GM12878 (cell line): ENCODE measurements around the gene COL27A1. TPM values are rescaled to one million over a fixed set of nuclear protein-coding genes. Genes with fewer than 3 reads are reported as not detected.

Experiments used
- ATAC-seq: fragments of 200-7000 bp; cut with Tn5 transposase; 3 replicates; pipeline ENCODE4 v1.9.1; 2020; ENCODE audit warnings: mild to moderate bottlenecking, moderate library complexity
- BruUV-seq: library from RNA; stranded (reverse); fragments of 400-500 nt; replicated peaks from 2 replicates; lab custom pipeline; 2021; lab: Mats Ljungman, UMichigan
- CTCF ChIA-PET: fragments of 300-600 bp; sonication (Branson Sonifier 250); formaldehyde crosslinking; extraction: SDS; loops from one replicate; lab custom pipeline; 2021; ENCODE audit warnings: inconsistent platforms; lab: Yijun Ruan, JAX
- POLR2A ChIA-PET: fragments of 350-600 bp; formaldehyde crosslinking; extraction: SDS; loops from one replicate; lab custom pipeline; 2021; ENCODE audit warnings: inconsistent platforms; lab: Charles Lee
- RAD21 ChIA-PET: fragments of 300-600 bp; sonication (Branson Sonifier 250); formaldehyde crosslinking; loops from one replicate; lab custom pipeline; 2023; ENCODE audit warnings: antibody characterized with exemption; ENCODE audit not compliant: unreplicated experiment; lab: Charles Lee
- SMC1A ChIA-PET: fragments of 300-600 bp; sonication (Branson Sonifier 250); formaldehyde crosslinking; loops from one replicate; lab custom pipeline; 2023; ENCODE audit not compliant: unreplicated experiment, uncharacterized antibody; lab: Charles Lee
- DNase-seq: peaks from one replicate; pipeline ENCODE4 v3.0.0-alpha.2; 2011; ENCODE audit warnings: low read depth, low spot score
- FAIRE-seq: peaks from 3 replicates; lab custom pipeline; 2011; peaks lifted over from hg19 to GRCh38; lab: Jason Lieb, UNC
- H2AFZ ChIP-seq: 2 replicates; pipeline ENCODE4 v1.6.0; 2011; ENCODE audit warnings: low read depth, low read length, control low read depth; ENCODE audit not compliant: control insufficient read depth
- H3K27ac ChIP-seq: 2 replicates; pipeline ENCODE4 v1.5.1; 2011; ENCODE audit warnings: control low read depth; ENCODE audit not compliant: control insufficient read depth, insufficient read depth
- H3K27me3 ChIP-seq, 2 experiments: replicated peaks in 1 of 2; 2 replicates each; pipeline versions ENCODE4 v1.6.0 to v1.6.1; 2011; ENCODE audit warnings: low read length in 1 of 2; ENCODE audit not compliant: control insufficient read depth in 2 of 2, insufficient read depth in 2 of 2
- H3K36me3 ChIP-seq, 2 experiments: 2 replicates each; pipeline ENCODE4 v1.5.1; 2011; ENCODE audit warnings: low read length in 1 of 2; ENCODE audit not compliant: control insufficient read depth in 2 of 2, insufficient read depth in 2 of 2
- H3K4me1 ChIP-seq: 2 replicates; pipeline ENCODE4 v1.6.1; 2011; ENCODE audit warnings: mild to moderate bottlenecking, low read length, moderate library complexity, mixed read lengths; ENCODE audit not compliant: control insufficient read depth, insufficient read depth
- H3K4me2 ChIP-seq: 2 replicates; pipeline ENCODE4 v1.6.0; 2011; ENCODE audit warnings: control low read depth; ENCODE audit not compliant: control insufficient read depth, insufficient read depth
- H3K4me3 ChIP-seq: fragments of 200-600 bp; sonication (generic); 2 replicates; pipeline ENCODE4 v1.5.1; 2016
- H3K79me2 ChIP-seq: 2 replicates; pipeline ENCODE4 v1.6.0; 2011; ENCODE audit warnings: low read length; ENCODE audit not compliant: control insufficient read depth, insufficient read depth
- H3K9ac ChIP-seq: 2 replicates; pipeline ENCODE4 v1.8.0; 2011; ENCODE audit warnings: low read length, control low read depth, mixed read lengths; ENCODE audit not compliant: control insufficient read depth, insufficient read depth
- H3K9me3 ChIP-seq: replicated peaks from 3 replicates; pipeline ENCODE4 v1.5.1; 2011; ENCODE audit warnings: mild to moderate bottlenecking, low read length; ENCODE audit not compliant: control insufficient read depth, insufficient read depth
- H4K20me1 ChIP-seq: 2 replicates; pipeline ENCODE4 v1.6.0; 2011; ENCODE audit not compliant: control insufficient read depth, insufficient read depth
- CEBPZ ChIP-seq: fragments of 150-350 bp; IDR thresholded peaks from 2 replicates; pipeline ENCODE4 v1.6.1; 2016; ENCODE audit warnings: low read depth, low read length
- IKZF2 ChIP-seq, 2 experiments: fragments of 450-650 bp; IDR thresholded peaks; 2 replicates each; pipeline ENCODE4 v1.6.1; 2017; ENCODE audit warnings: mild to moderate bottlenecking in 2 of 2, moderate library complexity in 2 of 2
- KDM1A ChIP-seq: fragments of 200-600 bp; sonication (generic); IDR thresholded peaks from 2 replicates; pipeline ENCODE4 v1.6.1; 2016; ENCODE audit warnings: borderline replicate concordance
- KLF5 ChIP-seq: fragments of 450-650 bp; IDR thresholded peaks from 2 replicates; pipeline ENCODE4 v1.6.1; 2014; ENCODE audit warnings: mild to moderate bottlenecking; ENCODE audit not compliant: partially characterized antibody
- NFIC ChIP-seq: IDR thresholded peaks from 2 replicates; pipeline ENCODE4 v1.6.1; 2012; ENCODE audit warnings: low read depth, mild to moderate bottlenecking, inconsistent platforms, low read length, moderate library complexity
- NR2F1 ChIP-seq: fragments of 450-650 bp; conservative IDR thresholded peaks from 2 replicates; pipeline ENCODE4 v1.6.1; 2017; ENCODE audit warnings: mild to moderate bottlenecking
- WGBS: methylation state at CpG from one replicate; pipeline ENCODE4 v1.1.6; 2016; ENCODE audit warnings: low lambda C conversion rate; ENCODE audit not compliant: insufficient replicate concordance, insufficient coverage; ENCODE audit errors: missing lambda C conversion rate; 5-methylcytosine and 5-hydroxymethylcytosine counted together
- in situ Hi-C: fragments of 300-500 bp; cut with MboI; formaldehyde crosslinking; loops from 9 replicates; pipeline ENCODE4 v1.14.3; 2018; ENCODE audit warnings: mixed read lengths
- intact Hi-C: fragments of 100-400 bp; cut with micrococcal nuclease; formaldehyde crosslinking; loops from one replicate; pipeline ENCODE4 v1.14.2; 2022; ENCODE audit not compliant: unreplicated experiment
- polyA plus RNA-seq, 11 experiments: library from polyadenylated mRNA; depleted of rRNA in 4 of 11; unstranded in 6 of 11; stranded (reverse) in 5 of 11; fragments of >200 nt; fragmentation: Nextera tagmentation in 4 of 11; fragmentation: Illumina TruSeq in 1 of 11; extraction: Ambion mirVana in 4 of 11; extraction: Trizol in 1 of 11; gene quantifications; 1 replicate in 1 of 11; 2 replicates in 10 of 11; pipeline versions ENCODE4 v1.2.1 to v1.2.3, GENCODE V29; 2011 to 2016; ENCODE audit warnings: inconsistent platforms in 2 of 11, missing spikeins in 2 of 11, low read depth in 1 of 11
- total RNA-seq, 4 experiments: library from RNA; depleted of rRNA in 3 of 4; stranded (reverse); fragments of >200 nt in 3 of 4; fragmentation: Illumina TruSeq in 1 of 4; extraction: Trizol in 1 of 4; gene quantifications; 2 replicates each; pipeline versions ENCODE4 v1.2.1 to v1.2.3, GENCODE V29; 2013 to 2021
- TF ChIP-seq, protein P1 (sequence below): IDR thresholded peaks from 2 replicates; pipeline ENCODE4 v1.6.1; 2012; ENCODE audit warnings: low read depth, low read length, improper control_type of control experiment

COL27A1 gene
- total and polyA plus RNA-seq, 10 of the 15 experiments (the other 5 are each of a cell fraction or from before 2014, with no cell fraction given), result 0.10 TPM; not detected in 9

GRCh38 chr9:114233491-114234185 lies 78.3 kb downstream of the COL27A1 start:
- in situ Hi-C loops, result no loop called here
- Histone ChIP-seq H3K27ac (no peak overlapping the region), H2AFZ (no peak overlapping the region), H3K9me3 (no peaks in the 10 kb centered on the region), H3K79me2 (no peaks in the 10 kb centered on the region), H3K36me3 (no peaks in the 10 kb centered on the region), H3K4me1 (no peaks in the 10 kb centered on the region), H3K9ac (no peak overlapping the region), H4K20me1 (no peaks in the 10 kb centered on the region), H3K4me2 (no peak overlapping the region), H3K27me3 (peaks cover 3 to 15% of the 10 kb centered on the region in 2 experiments; a peak in 3 of 4 replicates), H3K4me3 (no peak overlapping the region)
- no TSS peak for BruUV-seq
- FAIRE-seq (no peak), ATAC-seq (no peak), DNase-seq (no peak)
- POLR2A ChIA-PET, result no interaction called here
- intact Hi-C loops, result no loop called here
- WGBS, result 22% methylated on average over 10 of the region's 10 CpGs
- SMC1A ChIA-PET, result no interaction called here
- TF ChIP-seq, protein P1, sequence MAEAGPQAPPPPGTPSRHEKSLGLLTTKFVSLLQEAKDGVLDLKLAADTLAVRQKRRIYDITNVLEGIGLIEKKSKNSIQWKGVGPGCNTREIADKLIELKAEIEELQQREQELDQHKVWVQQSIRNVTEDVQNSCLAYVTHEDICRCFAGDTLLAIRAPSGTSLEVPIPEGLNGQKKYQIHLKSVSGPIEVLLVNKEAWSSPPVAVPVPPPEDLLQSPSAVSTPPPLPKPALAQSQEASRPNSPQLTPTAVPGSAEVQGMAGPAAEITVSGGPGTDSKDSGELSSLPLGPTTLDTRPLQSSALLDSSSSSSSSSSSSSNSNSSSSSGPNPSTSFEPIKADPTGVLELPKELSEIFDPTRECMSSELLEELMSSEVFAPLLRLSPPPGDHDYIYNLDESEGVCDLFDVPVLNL, result no peak
- TF ChIP-seq KLF5 (no peak), CEBPZ (no peak), KDM1A (no peak), NR2F1 (no peak), NFIC (no peak), IKZF2 (IDR thresholded peaks at IDR 0.05) (no peak)
- RAD21 ChIA-PET, result no interaction called here
- CTCF ChIA-PET, result no interaction called here
